K562 (cell line): ENCODE measurements around the gene MAU2. TPM values are rescaled to one million over a fixed set of nuclear protein-coding genes. Genes with fewer than 3 reads are reported as not detected.

Experiments used
- CHD4 ChIP-seq: fragments of 200-600 bp; sonication (generic); IDR thresholded peaks from 3 replicates; pipeline ENCODE4 v1.6.1; 2012; ENCODE audit warnings: low read depth, mild to moderate bottlenecking, mixed read lengths, low read length, inconsistent platforms; ENCODE audit not compliant: insufficient read depth, insufficient replicate concordance, poor library complexity, severe bottlenecking
- CXXC5 ChIP-seq: fragments of 250-450 bp; sonication (Bioruptor Pico); IDR thresholded peaks from 2 replicates; pipeline ENCODE4 v1.8.0; 2022; ENCODE audit warnings: inconsistent platforms, mild to moderate bottlenecking, moderate library complexity
- DIDO1 ChIP-seq: fragments of 450-650 bp; IDR thresholded peaks from 2 replicates; pipeline ENCODE4 v1.6.1; 2016; ENCODE audit warnings: low read depth, missing biosample characterization, missing genetic modification characterization
- ESRRA ChIP-seq: fragments of 450-650 bp; IDR thresholded peaks from 2 replicates; pipeline ENCODE4 v1.6.1; 2014; ENCODE audit warnings: low read depth, mild to moderate bottlenecking, moderate library complexity, borderline replicate concordance
- GABPB1 ChIP-seq: sonication (generic); formaldehyde crosslinking; IDR thresholded peaks from 2 replicates; pipeline ENCODE4 v1.8.0; 2022; ENCODE audit warnings: mild to moderate bottlenecking, missing genetic modification reagents
- HMGN3 ChIP-seq: IDR thresholded peaks from 2 replicates; pipeline ENCODE4 v1.6.1; 2011; ENCODE audit warnings: borderline replicate concordance, low read depth, mild to moderate bottlenecking, mixed read lengths, low read length; ENCODE audit not compliant: insufficient read length; ENCODE audit errors: extremely low read depth
- JUN ChIP-seq, 2 experiments: sonication (generic) in 1 of 2; formaldehyde crosslinking in 1 of 2; IDR thresholded peaks; 2 replicates each; pipeline versions ENCODE4 v1.6.1 to v1.8.0; 2012 to 2022; ENCODE audit warnings: borderline replicate concordance in 2 of 2, mild to moderate bottlenecking in 2 of 2, improper control_type of control experiment in 1 of 2, low read depth in 1 of 2, low read length in 1 of 2, missing genetic modification reagents in 1 of 2
- NCOA1 ChIP-seq: fragments of 450-650 bp; IDR thresholded peaks from 2 replicates; pipeline ENCODE4 v1.6.1; 2016; ENCODE audit warnings: low read depth
- NONO ChIP-seq, 2 experiments: fragments of 200-400 bp in 1 of 2; fragments of 450-650 bp in 1 of 2; formaldehyde crosslinking in 1 of 2; IDR thresholded peaks; 2 replicates each; pipeline ENCODE4 v1.6.1; 2017; ENCODE audit warnings: low read depth in 2 of 2, mild to moderate bottlenecking in 2 of 2, moderate library complexity in 2 of 2, low read length in 1 of 2
- SMAD3 ChIP-seq: fragments of 450-650 bp; formaldehyde crosslinking; conservative IDR thresholded peaks from 2 replicates; pipeline ENCODE4 v1.4.0; 2020; ENCODE audit warnings: mild to moderate bottlenecking
- ZNF384 ChIP-seq: IDR thresholded peaks from 2 replicates; pipeline ENCODE4 v1.6.1; 2012; ENCODE audit warnings: low read depth, low read length, improper control_type of control experiment
- ZNF583 ChIP-seq: fragments of 250-450 bp; sonication (Bioruptor Pico); IDR thresholded peaks from 2 replicates; pipeline ENCODE4 v1.4.0; 2020
- ZNF77 ChIP-seq: fragments of 250-450 bp; sonication (Bioruptor Pico); IDR thresholded peaks from 2 replicates; pipeline ENCODE4 v1.5.0; 2020
- polyA plus RNA-seq, 8 experiments: library from polyadenylated mRNA; depleted of rRNA in 4 of 8; stranded (reverse) in 5 of 8; unstranded in 3 of 8; fragments of >200 nt; fragmentation: Nextera tagmentation in 2 of 8; fragmentation: Illumina TruSeq in 1 of 8; extraction: Ambion mirVana in 2 of 8; extraction: Trizol in 1 of 8; gene quantifications; 2 replicates each; pipeline versions ENCODE4 v1.2.1 to v1.2.3, GENCODE V29; 2011 to 2014; ENCODE audit warnings: inconsistent platforms in 1 of 8, missing spikeins in 1 of 8
- total RNA-seq, 7 experiments: library from RNA; depleted of rRNA in 6 of 7; stranded (reverse); fragments of >200 nt in 6 of 7; fragmentation: Illumina TruSeq in 2 of 7; extraction: Trizol in 2 of 7; gene quantifications; 2 replicates each; pipeline versions ENCODE4 v1.2.1 to v1.2.3, GENCODE V29; 2011 to 2021; ENCODE audit warnings: low replicate concordance in 1 of 7
- TF ChIP-seq, protein P1 (sequence below): IDR thresholded peaks from 3 replicates; pipeline ENCODE4 v1.6.1; 2011; ENCODE audit warnings: borderline replicate concordance, mild to moderate bottlenecking, moderate library complexity; ENCODE audit not compliant: insufficient read length; ENCODE audit errors: extremely low read depth
- TF ChIP-seq, protein P2 (sequence below): fragments of 450-650 bp; IDR thresholded peaks from 2 replicates; pipeline ENCODE4 v1.6.1; 2016; ENCODE audit warnings: low read depth, mild to moderate bottlenecking, moderate library complexity
- TF ChIP-seq, protein P3 (sequence below): IDR thresholded peaks from 2 replicates; pipeline ENCODE4 v1.6.1; 2011; ENCODE audit warnings: borderline replicate concordance, low read depth, mild to moderate bottlenecking, moderate library complexity, low read length; ENCODE audit not compliant: insufficient read depth, poor library complexity, severe bottlenecking
- TF ChIP-seq, protein P4 (sequence below): fragments of 450-650 bp; IDR thresholded peaks from 2 replicates; pipeline ENCODE4 v1.6.1; 2014; ENCODE audit warnings: low read depth, mild to moderate bottlenecking, moderate library complexity, borderline replicate concordance

Gene MAU2
- total and polyA plus RNA-seq, 9 of the 15 experiments (the other 6 are each of a cell fraction or from before 2014, with no cell fraction given), result 1.2 to 48.1 (median 19.4) TPM

DNA sequence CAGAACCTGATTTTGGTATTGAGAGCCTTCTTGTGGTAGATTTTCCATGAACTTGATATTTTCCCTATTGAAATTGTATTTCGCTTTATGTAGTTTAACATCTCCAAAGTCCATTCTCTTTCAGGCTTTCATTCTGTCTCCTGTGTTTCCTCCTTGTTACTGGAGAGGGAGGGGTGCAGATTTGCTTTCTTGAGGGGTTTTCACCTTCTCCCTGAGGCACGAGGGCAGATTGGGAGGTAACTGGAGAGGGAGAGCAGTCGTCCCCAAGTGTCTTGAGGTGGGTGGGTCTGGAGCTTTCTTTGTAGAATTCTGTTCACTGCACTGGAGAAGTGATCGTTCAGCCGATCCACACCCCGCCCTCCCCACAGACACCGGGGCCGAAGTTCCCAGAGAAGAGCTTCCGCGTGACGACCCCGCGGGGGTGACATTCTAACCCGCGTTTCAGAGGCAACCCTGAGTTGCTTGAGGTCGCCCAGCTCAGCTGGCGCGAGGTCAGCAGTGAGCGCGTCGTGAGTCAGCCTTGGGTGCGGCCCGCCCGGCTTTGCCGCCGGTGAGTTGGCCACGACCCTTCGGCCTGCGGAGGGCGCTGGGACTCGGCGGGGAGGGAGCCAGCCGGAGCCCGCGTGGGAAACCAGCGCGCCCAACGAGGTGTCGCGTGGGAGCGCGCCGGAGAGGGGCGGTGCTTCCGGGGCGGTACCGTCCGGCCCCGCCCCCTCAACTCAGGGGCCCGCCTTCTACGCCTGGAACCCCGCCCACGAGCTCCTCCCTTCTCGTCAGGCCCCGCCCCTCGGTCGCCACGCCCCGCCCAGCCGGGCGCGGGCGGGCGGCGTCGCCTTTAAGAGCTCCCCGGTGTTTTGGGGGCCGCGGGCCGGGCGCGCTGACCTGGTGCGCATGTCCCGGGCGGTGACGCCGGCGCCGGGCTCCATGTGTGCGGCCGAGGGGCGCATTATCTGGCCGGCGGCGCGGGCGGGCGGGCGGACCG, 84.5 kb downstream of the MAU2 start, which contains the start of gene GATAD2A (continued):
- TF ChIP-seq ESRRA (peak; percentile 88), DIDO1 (tag) (no peak), ZNF77 (no peak), NCOA1 (peak; percentile 41; the same call in 1 of the 2 replicates), HMGN3 (peak; percentile 99), GABPB1 (CRISPR knock-in tag) (peak; percentile 89), NONO (IDR thresholded peaks at IDR 0.05; ENCODE audit: low read depth in 2 of 2, low read length in 1 of 2) (0 out of 4 replicates have a peak, but pooled peaks of 1 of the 2 experiments have one; percentile 36), JUN (IDR thresholded peaks at IDR 0.05; ENCODE audit: borderline replicate concordance, low read depth, low read length) (peak; percentile 82; the same call in 1 of the 2 replicates), JUN (CRISPR knock-in tag; IDR thresholded peaks at IDR 0.05; ENCODE audit: borderline replicate concordance) (peak; percentile 94), ZNF384 (peak; percentile 28; the same call in 1 of the 2 replicates), SMAD3 (0 out of 2 replicates have a peak, but pooled peaks have one; percentile 61), ZNF583 (CRISPR knock-in tag) (peak; percentile 50; the same call in 1 of the 2 replicates), CHD4 (peak; percentile 44), CXXC5 (CRISPR knock-in tag) (peak; percentile 95)
- TF ChIP-seq, protein P1, sequence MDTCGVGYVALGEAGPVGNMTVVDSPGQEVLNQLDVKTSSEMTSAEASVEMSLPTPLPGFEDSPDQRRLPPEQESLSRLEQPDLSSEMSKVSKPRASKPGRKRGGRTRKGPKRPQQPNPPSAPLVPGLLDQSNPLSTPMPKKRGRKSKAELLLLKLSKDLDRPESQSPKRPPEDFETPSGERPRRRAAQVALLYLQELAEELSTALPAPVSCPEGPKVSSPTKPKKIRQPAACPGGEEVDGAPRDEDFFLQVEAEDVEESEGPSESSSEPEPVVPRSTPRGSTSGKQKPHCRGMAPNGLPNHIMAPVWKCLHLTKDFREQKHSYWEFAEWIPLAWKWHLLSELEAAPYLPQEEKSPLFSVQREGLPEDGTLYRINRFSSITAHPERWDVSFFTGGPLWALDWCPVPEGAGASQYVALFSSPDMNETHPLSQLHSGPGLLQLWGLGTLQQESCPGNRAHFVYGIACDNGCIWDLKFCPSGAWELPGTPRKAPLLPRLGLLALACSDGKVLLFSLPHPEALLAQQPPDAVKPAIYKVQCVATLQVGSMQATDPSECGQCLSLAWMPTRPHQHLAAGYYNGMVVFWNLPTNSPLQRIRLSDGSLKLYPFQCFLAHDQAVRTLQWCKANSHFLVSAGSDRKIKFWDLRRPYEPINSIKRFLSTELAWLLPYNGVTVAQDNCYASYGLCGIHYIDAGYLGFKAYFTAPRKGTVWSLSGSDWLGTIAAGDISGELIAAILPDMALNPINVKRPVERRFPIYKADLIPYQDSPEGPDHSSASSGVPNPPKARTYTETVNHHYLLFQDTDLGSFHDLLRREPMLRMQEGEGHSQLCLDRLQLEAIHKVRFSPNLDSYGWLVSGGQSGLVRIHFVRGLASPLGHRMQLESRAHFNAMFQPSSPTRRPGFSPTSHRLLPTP, result no peak
- TF ChIP-seq, protein P2, sequence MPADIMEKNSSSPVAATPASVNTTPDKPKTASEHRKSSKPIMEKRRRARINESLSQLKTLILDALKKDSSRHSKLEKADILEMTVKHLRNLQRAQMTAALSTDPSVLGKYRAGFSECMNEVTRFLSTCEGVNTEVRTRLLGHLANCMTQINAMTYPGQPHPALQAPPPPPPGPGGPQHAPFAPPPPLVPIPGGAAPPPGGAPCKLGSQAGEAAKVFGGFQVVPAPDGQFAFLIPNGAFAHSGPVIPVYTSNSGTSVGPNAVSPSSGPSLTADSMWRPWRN, result 0 out of 2 replicates have a peak, but pooled peaks have one; percentile 30
- TF ChIP-seq, protein P3, sequence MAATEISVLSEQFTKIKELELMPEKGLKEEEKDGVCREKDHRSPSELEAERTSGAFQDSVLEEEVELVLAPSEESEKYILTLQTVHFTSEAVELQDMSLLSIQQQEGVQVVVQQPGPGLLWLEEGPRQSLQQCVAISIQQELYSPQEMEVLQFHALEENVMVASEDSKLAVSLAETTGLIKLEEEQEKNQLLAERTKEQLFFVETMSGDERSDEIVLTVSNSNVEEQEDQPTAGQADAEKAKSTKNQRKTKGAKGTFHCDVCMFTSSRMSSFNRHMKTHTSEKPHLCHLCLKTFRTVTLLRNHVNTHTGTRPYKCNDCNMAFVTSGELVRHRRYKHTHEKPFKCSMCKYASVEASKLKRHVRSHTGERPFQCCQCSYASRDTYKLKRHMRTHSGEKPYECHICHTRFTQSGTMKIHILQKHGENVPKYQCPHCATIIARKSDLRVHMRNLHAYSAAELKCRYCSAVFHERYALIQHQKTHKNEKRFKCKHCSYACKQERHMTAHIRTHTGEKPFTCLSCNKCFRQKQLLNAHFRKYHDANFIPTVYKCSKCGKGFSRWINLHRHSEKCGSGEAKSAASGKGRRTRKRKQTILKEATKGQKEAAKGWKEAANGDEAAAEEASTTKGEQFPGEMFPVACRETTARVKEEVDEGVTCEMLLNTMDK, result peak; percentile 71
- TF ChIP-seq, protein P4, sequence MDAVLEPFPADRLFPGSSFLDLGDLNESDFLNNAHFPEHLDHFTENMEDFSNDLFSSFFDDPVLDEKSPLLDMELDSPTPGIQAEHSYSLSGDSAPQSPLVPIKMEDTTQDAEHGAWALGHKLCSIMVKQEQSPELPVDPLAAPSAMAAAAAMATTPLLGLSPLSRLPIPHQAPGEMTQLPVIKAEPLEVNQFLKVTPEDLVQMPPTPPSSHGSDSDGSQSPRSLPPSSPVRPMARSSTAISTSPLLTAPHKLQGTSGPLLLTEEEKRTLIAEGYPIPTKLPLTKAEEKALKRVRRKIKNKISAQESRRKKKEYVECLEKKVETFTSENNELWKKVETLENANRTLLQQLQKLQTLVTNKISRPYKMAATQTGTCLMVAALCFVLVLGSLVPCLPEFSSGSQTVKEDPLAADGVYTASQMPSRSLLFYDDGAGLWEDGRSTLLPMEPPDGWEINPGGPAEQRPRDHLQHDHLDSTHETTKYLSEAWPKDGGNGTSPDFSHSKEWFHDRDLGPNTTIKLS, result peak; percentile 89
